HepG2 (cell line): ENCODE results near the gene MYH9. TPM values are rescaled to one million over a fixed set of nuclear protein-coding genes. Genes with fewer than 3 reads are reported as not detected.
A peak's percentile ranks its signal among the peaks of the same experiment; 100 is the strongest.

Experiments
- ARID5B ChIP-seq: IDR thresholded peaks from 2 replicates; pipeline ENCODE4 v1.4.0; 2020; ENCODE audit warnings: mild to moderate bottlenecking, missing genetic modification reagents
- DPF2 ChIP-seq: sonication (generic); formaldehyde crosslinking; IDR thresholded peaks from 2 replicates; pipeline ENCODE4 v1.4.0; 2020; ENCODE audit warnings: mild to moderate bottlenecking, low read depth, missing genetic modification reagents, borderline replicate concordance
- HNF4G ChIP-seq, 2 experiments: sonication (generic) in 1 of 2; formaldehyde crosslinking in 1 of 2; IDR thresholded peaks; 2 replicates each; pipeline versions ENCODE4 v1.4.0 to v1.6.1; 2011 to 2020; ENCODE audit warnings: borderline replicate concordance in 2 of 2, low read depth in 2 of 2, mild to moderate bottlenecking in 2 of 2, low read length in 1 of 2, missing genetic modification reagents in 1 of 2, moderate library complexity in 1 of 2
- IRF1 ChIP-seq: sonication (generic); formaldehyde crosslinking; IDR thresholded peaks from 2 replicates; pipeline ENCODE4 v1.4.0; 2020; ENCODE audit warnings: low read depth, mild to moderate bottlenecking, missing genetic modification reagents
- MEIS1 ChIP-seq: sonication (generic); formaldehyde crosslinking; IDR thresholded peaks from 2 replicates; pipeline ENCODE4 v1.9.0; 2021; ENCODE audit warnings: mild to moderate bottlenecking, missing genetic modification reagents, moderate library complexity, borderline replicate concordance
- NCOR1 ChIP-seq: fragments of 200-600 bp; sonication (generic); IDR thresholded peaks from 2 replicates; pipeline ENCODE4 v1.7.0; 2017; ENCODE audit warnings: antibody characterized with exemption, low read length, borderline replicate concordance
- PAXIP1 ChIP-seq: sonication (generic); formaldehyde crosslinking; conservative IDR thresholded peaks from 2 replicates; pipeline ENCODE4 v1.4.0; 2020; ENCODE audit warnings: mild to moderate bottlenecking, missing genetic modification reagents, moderate library complexity
- PHF21A ChIP-seq: sonication (generic); formaldehyde crosslinking; IDR thresholded peaks from 2 replicates; pipeline ENCODE4 v1.5.0; 2020; ENCODE audit warnings: mild to moderate bottlenecking, missing genetic modification reagents
- RXRB ChIP-seq: IDR thresholded peaks from 2 replicates; pipeline ENCODE4 v1.6.1; 2016; ENCODE audit warnings: borderline replicate concordance, missing genetic modification reagents, missing compliant biosample characterization
- YEATS4 ChIP-seq: sonication (generic); formaldehyde crosslinking; IDR thresholded peaks from 2 replicates; pipeline ENCODE4 v1.4.0; 2020; ENCODE audit warnings: missing genetic modification reagents, borderline replicate concordance
- ZMYM4 ChIP-seq: sonication (generic); formaldehyde crosslinking; IDR thresholded peaks from 2 replicates; pipeline ENCODE4 v1.8.1; 2023; ENCODE audit warnings: mild to moderate bottlenecking, missing genetic modification reagents
- ZNF124 ChIP-seq: sonication (generic); formaldehyde crosslinking; IDR thresholded peaks from 2 replicates; pipeline ENCODE4 v1.4.0; 2020; ENCODE audit warnings: missing genetic modification reagents
- ZNF350 ChIP-seq: sonication (generic); formaldehyde crosslinking; IDR thresholded peaks from 2 replicates; pipeline ENCODE4 v1.4.0; 2020; ENCODE audit warnings: mild to moderate bottlenecking, low read depth, missing genetic modification reagents, borderline replicate concordance
- ZNF431 ChIP-seq: sonication (generic); formaldehyde crosslinking; IDR thresholded peaks from 2 replicates; pipeline ENCODE4 v1.9.0; 2022; ENCODE audit warnings: missing genetic modification reagents, low read depth, mild to moderate bottlenecking, borderline replicate concordance
- ZNF460 ChIP-seq: sonication (generic); formaldehyde crosslinking; IDR thresholded peaks from 2 replicates; pipeline ENCODE4 v1.5.1; 2020; ENCODE audit warnings: missing genetic modification reagents, mild to moderate bottlenecking, borderline replicate concordance
- ZNF557 ChIP-seq: sonication (generic); formaldehyde crosslinking; IDR thresholded peaks from 2 replicates; pipeline ENCODE4 v1.4.0; 2020; ENCODE audit warnings: missing genetic modification reagents
- ZNF761 ChIP-seq: sonication (generic); formaldehyde crosslinking; conservative IDR thresholded peaks from 2 replicates; pipeline ENCODE4 v1.4.0; 2020; ENCODE audit warnings: mild to moderate bottlenecking, missing genetic modification reagents
- ZNF782 ChIP-seq: sonication (generic); formaldehyde crosslinking; IDR thresholded peaks from 2 replicates; pipeline ENCODE4 v1.4.0; 2020; ENCODE audit warnings: missing genetic modification reagents, mild to moderate bottlenecking, borderline replicate concordance
- polyA plus RNA-seq, 8 experiments: library from polyadenylated mRNA; depleted of rRNA in 3 of 8; stranded (reverse) in 7 of 8; unstranded in 1 of 8; fragments of >200 nt; fragmentation: Illumina TruSeq in 4 of 8; extraction: Trizol in 4 of 8; gene quantifications; 2 replicates each; pipeline versions ENCODE4 v1.2.1 to v1.2.3, GENCODE V29; 2011 to 2016; ENCODE audit warnings: low read depth in 4 of 8, missing spikeins in 1 of 8, mixed read lengths in 1 of 8; ENCODE audit not compliant: insufficient read depth in 1 of 8
- total RNA-seq, 5 experiments: library from RNA; depleted of rRNA; stranded (reverse); fragments of >200 nt; fragmentation: Illumina TruSeq; extraction: Trizol; gene quantifications; 2 replicates each; pipeline ENCODE4 v1.2.3, GENCODE V29; 2016; ENCODE audit warnings: low read depth in 1 of 5
- TF ChIP-seq, protein P1 (sequence below): sonication (generic); formaldehyde crosslinking; IDR thresholded peaks from 2 replicates; pipeline ENCODE4 v1.4.0; 2020; ENCODE audit warnings: missing genetic modification reagents

Gene MYH9
- total and polyA plus RNA-seq, 2 of the 13 experiments (the other 11 are each of a cell fraction or from before 2014, with no cell fraction given): 50.7 to 98.5 TPM

GRCh38 chr22:36251979-36252608 lies 135.7 kb downstream of the MYH9 start (continued):
- TF ChIP-seq RXRB (CRISPR knock-in tag) (peak; percentile 87), NCOR1 (peak; percentile 65), PAXIP1 (CRISPR knock-in tag) (peak; percentile 98), ZNF460 (CRISPR knock-in tag) (peak; percentile 11; the same call in 1 of the 2 replicates), ZNF761 (0 out of 2 replicates have a peak, but pooled peaks have one; percentile 35), DPF2 (CRISPR knock-in tag) (peak; percentile 82; the same call in 1 of the 2 replicates), ZNF557 (0 out of 2 replicates have a peak, but pooled peaks have one; percentile 67), ZNF431 (0 out of 2 replicates have a peak, but pooled peaks have one; percentile 24), IRF1 (CRISPR knock-in tag) (0 out of 2 replicates have a peak, but pooled peaks have one; percentile 28), ZNF124 (CRISPR knock-in tag) (0 out of 2 replicates have a peak, but pooled peaks have one; percentile 51), HNF4G (IDR thresholded peaks at IDR 0.05; ENCODE audit: borderline replicate concordance, low read depth, low read length) (peak; percentile 77), HNF4G (CRISPR knock-in tag; IDR thresholded peaks at IDR 0.05; ENCODE audit: borderline replicate concordance, low read depth) (peak; percentile 63; the same call in 1 of the 2 replicates), PHF21A (peak; percentile 89), ZNF350 (CRISPR knock-in tag) (peak; percentile 51; the same call in 1 of the 2 replicates), ARID5B (CRISPR knock-in tag) (peak; percentile 88), ZNF782 (CRISPR knock-in tag) (peak; percentile 68; the same call in 1 of the 2 replicates), MEIS1 (CRISPR knock-in tag) (peak; percentile 82; the same call in 1 of the 2 replicates), YEATS4 (CRISPR knock-in tag) (peak; percentile 67; the same call in 1 of the 2 replicates), ZMYM4 (peak; percentile 60)
- TF ChIP-seq, protein P1, sequence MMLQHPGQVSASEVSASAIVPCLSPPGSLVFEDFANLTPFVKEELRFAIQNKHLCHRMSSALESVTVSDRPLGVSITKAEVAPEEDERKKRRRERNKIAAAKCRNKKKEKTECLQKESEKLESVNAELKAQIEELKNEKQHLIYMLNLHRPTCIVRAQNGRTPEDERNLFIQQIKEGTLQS (CRISPR knock-in tag): 0 out of 2 replicates have a peak, but pooled peaks have one; percentile 13
